Measurements from ENCODE around the gene TJAP1. TPM values are rescaled to one million over a fixed set of nuclear protein-coding genes. Genes with fewer than 3 reads are reported as not detected.

Gene TJAP1
- total RNA-seq, 4 donors from 2014 or later, result 21.4 to 58.6 (median 45.7) TPM

DNA sequence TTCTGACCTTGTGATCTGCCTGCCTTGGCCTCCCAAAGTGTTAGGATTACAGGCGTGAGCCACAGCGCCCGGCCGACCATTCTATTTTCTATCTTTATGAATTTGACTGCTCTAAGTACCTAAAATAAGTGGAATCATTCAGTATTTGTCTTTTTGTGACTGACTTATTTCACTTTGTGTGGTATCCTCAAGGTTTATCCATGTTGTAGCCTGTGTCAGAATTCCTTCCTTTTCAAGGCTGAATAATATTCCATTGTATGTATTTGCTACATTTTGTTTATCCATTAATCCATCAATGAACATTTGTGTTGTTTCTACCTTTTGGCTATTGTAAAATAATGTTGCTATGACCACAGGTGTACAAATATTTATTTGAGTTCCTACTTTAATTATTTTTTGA, 4.9 kb upstream of the TJAP1 start:
- Histone ChIP-seq H3K4me3 (no peak overlapping the region), H3K9me3 (no peaks in the 10 kb centered on the region), H3K27ac (no peak overlapping the region), H3K36me3 (no peaks in the 10 kb centered on the region), H3K4me1 (peaks cover 0 to 4% (median 0%) of the 10 kb centered on the region in 4 donors), H3K27me3 (no peaks in the 10 kb centered on the region)
- no peak for DNase-seq
- no peak for TF ChIP-seq POLR2A (IDR thresholded peaks at IDR 0.05)

DNA sequence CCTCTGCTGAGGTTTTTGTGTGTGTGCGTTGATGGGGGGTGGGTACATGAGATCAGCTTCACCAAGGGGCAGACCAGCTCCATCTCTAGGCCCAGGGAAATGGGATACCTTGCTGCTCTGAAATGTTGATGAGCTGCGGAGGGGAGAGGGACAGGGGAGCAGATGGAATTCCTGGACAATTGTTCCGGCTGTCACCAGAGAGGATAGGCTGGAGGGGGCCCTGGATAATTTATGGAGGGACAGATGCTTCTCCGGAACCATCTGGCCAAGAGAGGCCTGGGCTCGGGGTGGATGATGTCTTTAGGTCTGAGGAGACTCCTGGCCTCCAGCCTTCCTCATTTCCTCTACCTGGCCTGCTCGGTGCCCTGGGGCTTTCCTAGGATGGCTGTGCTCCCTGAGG, 1.9 kb upstream of the TJAP1 start:
- no peaks in the 10 kb centered on the region for H3K27me3 ChIP-seq
- no peak overlapping the region for H3K4me3 ChIP-seq
- peaks cover 6 to 18% (median 7%) of the 10 kb centered on the region in 4 donors for H3K4me1 ChIP-seq
- no peak for DNase-seq
- no peak for TF ChIP-seq POLR2A (IDR thresholded peaks at IDR 0.05)
- TF ChIP-seq, protein P1, sequence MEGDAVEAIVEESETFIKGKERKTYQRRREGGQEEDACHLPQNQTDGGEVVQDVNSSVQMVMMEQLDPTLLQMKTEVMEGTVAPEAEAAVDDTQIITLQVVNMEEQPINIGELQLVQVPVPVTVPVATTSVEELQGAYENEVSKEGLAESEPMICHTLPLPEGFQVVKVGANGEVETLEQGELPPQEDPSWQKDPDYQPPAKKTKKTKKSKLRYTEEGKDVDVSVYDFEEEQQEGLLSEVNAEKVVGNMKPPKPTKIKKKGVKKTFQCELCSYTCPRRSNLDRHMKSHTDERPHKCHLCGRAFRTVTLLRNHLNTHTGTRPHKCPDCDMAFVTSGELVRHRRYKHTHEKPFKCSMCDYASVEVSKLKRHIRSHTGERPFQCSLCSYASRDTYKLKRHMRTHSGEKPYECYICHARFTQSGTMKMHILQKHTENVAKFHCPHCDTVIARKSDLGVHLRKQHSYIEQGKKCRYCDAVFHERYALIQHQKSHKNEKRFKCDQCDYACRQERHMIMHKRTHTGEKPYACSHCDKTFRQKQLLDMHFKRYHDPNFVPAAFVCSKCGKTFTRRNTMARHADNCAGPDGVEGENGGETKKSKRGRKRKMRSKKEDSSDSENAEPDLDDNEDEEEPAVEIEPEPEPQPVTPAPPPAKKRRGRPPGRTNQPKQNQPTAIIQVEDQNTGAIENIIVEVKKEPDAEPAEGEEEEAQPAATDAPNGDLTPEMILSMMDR (IDR thresholded peaks at IDR 0.05), result no peak
- no peaks in the 10 kb centered on the region for H3K36me3 ChIP-seq
- H3K27ac ChIP-seq, result no peak overlapping the region
- no peaks in the 10 kb centered on the region for H3K9me3 ChIP-seq

DNA sequence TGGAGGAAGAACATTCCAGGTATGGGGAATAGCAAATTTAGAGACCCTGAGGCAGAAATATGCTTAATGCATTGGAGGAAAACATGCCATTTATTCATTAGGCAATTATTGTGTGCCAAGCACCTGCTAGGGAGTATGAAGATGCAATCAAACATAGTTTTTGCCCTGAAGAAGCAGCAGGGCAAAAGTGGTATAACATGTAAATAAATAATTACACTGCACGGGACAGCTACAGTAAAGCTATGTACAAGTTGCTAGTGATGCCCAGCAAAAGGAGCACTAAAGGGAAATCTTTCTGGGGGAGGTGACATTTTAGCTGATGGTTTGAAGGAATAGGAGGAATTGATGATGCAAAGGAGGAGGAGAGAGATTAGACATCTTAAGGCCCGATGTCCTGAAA, 624 bp upstream of the TJAP1 start:
- H3K36me3 ChIP-seq, result no peaks in the 10 kb centered on the region
- peaks cover 6 to 18% (median 7%) of the 10 kb centered on the region in 4 donors for H3K4me1 ChIP-seq
- DNase-seq, result no peak
- H3K27me3 ChIP-seq, result no peaks in the 10 kb centered on the region
- no peak for TF ChIP-seq POLR2A (IDR thresholded peaks at IDR 0.05)
- TF ChIP-seq, protein P1 (IDR thresholded peaks at IDR 0.05), result no peak
- H3K27ac ChIP-seq, result peak overlapping the region in 3 of 4 donors; percentile 78 to 81 (median 81)
- H3K9me3 ChIP-seq, result no peaks in the 10 kb centered on the region
- peak overlapping the region; percentile 66 to 93 (median 73) for H3K4me3 ChIP-seq

DNA sequence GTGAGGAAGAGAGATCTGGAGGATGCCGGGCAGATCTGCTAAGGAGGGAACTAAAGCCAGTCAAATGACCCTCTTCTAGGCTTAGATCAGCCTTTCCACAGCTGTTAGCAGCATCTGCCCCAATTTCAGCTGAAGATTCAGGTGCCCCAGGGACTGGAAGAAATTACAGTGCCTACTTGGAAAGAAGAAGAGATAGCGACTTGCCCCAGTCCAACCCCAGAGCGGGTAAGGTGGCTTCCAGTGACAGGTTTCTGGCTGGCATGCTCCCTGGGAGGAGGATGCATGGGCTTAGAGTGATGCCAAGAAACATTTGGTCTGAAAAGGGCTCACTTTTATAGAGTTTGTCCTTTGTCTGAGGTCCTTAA, 620 bp downstream of the TJAP1 start:
- Histone ChIP-seq H3K9me3 (no peaks in the 10 kb centered on the region), H3K4me1 (peaks cover 6 to 18% (median 7%) of the 10 kb centered on the region in 4 donors), H3K4me3 (peak overlapping the region; percentile 66 to 93 (median 73)), H3K27ac (peak overlapping the region in 3 of 4 donors; percentile 78 to 81 (median 81)), H3K27me3 (no peaks in the 10 kb centered on the region), H3K36me3 (no peaks in the 10 kb centered on the region)
- no peak for DNase-seq
- TF ChIP-seq POLR2A (IDR thresholded peaks at IDR 0.05), result no peak
- TF ChIP-seq, protein P1 (IDR thresholded peaks at IDR 0.05), result no peak

DNA sequence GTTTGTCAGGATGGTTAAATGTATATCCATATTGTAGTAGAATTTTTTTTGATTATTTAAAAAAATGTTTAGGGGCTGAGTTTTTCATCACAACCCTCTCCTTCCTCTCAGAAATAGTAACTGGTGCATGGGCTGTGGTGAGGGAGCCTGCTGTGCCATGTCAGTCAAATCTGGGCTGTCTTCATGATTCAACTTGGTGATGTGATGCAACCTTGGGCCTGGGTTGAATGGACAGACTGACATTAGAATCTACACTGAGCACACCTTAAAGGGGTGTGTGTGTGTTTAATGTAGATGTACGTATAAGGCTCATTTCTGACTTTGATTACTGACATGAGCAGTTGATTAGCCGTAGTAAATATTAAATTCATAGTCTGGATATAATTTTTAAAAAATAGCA, 3.7 kb downstream of the TJAP1 start:
- TF ChIP-seq POLR2A (IDR thresholded peaks at IDR 0.05), result no peak
- TF ChIP-seq, protein P1 (IDR thresholded peaks at IDR 0.05), result no peak
- Histone ChIP-seq H3K4me3 (no peak overlapping the region), H3K9me3 (no peaks in the 10 kb centered on the region), H3K27me3 (no peaks in the 10 kb centered on the region), H3K36me3 (no peaks in the 10 kb centered on the region), H3K4me1 (peaks cover 6 to 18% (median 7%) of the 10 kb centered on the region in 4 donors), H3K27ac (no peak overlapping the region)
- no peak for DNase-seq

DNA sequence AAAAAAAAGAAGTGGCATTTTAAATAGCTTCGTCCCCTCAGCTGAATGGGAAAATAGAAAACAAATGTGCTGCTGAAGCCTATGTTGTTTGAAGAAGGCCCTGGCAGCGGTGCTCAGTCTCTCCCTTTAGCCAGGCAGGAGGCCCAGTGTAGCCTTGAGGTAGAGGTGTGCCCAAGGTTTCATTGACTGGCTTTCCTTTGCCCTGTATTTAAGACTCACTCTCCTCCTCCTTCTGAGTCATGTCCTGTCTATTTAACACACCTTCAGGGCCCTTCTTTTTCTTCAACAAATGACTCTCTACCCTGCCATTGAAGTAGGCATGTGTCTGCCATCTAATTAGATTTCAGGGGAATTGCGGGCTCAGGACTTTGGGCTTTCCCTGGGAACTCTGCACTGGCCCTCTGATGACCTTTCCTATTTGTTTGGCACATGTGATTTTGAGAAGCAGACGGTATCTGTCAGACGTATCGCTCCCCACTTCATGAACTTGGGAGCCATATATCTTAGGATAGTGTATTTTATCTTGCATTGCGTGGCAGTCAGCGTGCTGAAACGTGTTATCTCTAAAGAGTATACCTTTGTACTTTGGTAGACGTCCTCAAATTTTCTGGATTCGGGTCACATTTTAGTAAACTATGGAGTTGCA, 4.3 kb downstream of the TJAP1 start:
- Histone ChIP-seq H3K36me3 (peaks cover 0 to under 1% (median 0%) of the 10 kb centered on the region in 3 donors), H3K27ac (no peak overlapping the region), H3K4me3 (no peak overlapping the region), H3K9me3 (no peaks in the 10 kb centered on the region), H3K4me1 (peaks cover 6 to 18% (median 7%) of the 10 kb centered on the region in 4 donors), H3K27me3 (no peaks in the 10 kb centered on the region)
- DNase-seq, result no peak
- no peak for TF ChIP-seq POLR2A (IDR thresholded peaks at IDR 0.05)
- TF ChIP-seq, protein P1 (IDR thresholded peaks at IDR 0.05), result no peak

All from Peyer's patch (tissue), 4 donors.